Cortex of kidney (tissue), 1 donor: ENCODE results near the gene KRT78.

Experiments
- DNase-seq: peaks from one replicate; lab custom pipeline; 2025; lab: John Stamatoyannopoulos, UW

Gene KRT78

GRCh38 chr12:52824741-52825410, 23.9 kb downstream of the KRT78 start:
- no peak for DNase-seq

DNA sequence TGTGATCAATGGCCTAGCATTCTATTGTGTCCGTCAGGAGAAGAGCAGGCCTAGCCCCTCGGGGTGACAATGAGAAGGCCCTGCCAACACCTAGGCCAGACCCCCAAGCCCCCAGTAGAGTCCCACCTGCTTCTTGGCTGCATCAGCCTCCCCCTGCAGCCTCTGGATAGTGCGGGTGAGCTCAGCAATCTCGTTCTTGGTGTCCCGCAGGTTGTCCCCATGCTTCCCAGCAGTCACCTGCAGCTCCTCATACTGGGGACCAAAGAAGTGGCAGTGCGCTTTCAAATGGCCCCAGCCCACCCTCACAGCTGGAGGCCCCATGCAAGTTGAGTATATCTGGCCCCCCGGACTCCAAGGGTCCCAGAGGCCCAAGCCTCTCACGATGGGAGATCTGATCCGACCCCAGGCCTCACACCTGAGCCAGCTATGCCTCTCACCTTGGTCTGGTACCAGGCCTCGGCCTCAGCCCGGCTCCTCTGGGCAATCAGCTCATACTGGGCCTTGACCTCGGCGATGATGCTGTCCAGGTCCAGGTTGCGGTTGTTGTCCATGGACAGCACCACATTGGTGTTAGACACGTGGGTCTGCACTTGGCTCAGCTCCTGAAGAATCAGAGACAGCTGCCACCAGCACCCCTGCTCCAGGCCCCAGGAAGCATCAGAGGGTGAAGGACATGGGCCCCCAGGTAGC, 24.9 kb downstream of the KRT78 start:
- no peak for DNase-seq

DNA sequence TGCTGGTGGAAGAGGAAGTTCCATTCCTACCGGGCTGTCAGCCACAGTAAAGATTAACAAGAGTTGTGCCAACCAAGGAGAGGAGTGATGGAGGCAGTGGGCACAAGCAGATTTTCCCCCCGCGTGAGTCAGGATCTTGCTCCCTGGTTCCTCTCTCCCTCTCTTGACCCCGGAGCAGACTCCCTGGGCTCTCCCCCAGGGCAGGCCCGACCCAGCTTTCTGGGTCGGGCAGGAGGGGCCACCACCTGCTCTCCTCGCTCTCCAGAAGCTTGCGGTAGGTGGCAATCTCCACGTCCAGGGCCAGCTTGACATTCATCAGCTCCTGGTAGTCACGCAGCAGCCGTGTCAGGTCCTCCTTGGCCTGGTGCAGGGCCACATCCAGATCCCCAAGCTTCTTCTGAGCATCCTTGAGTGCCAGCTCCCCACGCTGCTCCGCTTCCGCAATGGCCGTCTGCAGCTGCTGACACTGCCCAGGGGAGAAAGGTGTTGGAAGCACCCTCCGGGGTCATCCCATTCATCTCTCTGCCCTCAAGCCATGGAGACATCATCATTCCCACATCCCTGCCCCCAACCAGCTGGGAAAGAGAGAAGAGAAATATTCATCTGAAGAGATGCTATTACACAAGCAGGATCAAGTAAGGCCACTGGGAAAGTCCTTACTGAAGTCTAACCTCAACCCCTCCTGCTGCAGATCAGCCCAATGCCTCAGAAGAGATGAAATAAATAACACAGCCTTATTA, 25.9 kb downstream of the KRT78 start:
- no peak for DNase-seq

GRCh38 chr12:52821826-52822660, 26.8 kb downstream of the KRT78 start:
- no peak for DNase-seq

- DNase-seq: no peak
Measured at GRCh38 chr12:52821071-52821730, 27.6 kb downstream of the KRT78 start.

DNA sequence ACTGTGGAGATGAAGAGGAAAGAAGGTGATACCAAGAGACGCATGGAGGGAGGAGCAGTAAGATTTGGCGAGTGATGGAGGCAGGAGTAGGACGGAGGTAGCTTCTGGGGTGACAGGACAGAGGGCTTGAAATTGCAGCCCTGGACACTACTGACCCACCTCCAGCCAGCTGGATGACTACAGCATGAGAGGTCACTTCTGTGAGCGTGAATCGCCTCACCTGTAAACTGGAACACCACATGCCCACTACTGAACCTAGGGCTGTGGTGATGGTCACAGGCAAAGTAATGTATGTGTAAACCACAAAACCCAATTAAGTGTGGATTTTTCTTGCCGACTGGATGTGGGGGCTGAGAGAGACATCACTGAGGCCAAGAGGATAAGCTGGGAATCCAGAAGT, 28.3 kb downstream of the KRT78 start:
- DNase-seq: no peak

DNA sequence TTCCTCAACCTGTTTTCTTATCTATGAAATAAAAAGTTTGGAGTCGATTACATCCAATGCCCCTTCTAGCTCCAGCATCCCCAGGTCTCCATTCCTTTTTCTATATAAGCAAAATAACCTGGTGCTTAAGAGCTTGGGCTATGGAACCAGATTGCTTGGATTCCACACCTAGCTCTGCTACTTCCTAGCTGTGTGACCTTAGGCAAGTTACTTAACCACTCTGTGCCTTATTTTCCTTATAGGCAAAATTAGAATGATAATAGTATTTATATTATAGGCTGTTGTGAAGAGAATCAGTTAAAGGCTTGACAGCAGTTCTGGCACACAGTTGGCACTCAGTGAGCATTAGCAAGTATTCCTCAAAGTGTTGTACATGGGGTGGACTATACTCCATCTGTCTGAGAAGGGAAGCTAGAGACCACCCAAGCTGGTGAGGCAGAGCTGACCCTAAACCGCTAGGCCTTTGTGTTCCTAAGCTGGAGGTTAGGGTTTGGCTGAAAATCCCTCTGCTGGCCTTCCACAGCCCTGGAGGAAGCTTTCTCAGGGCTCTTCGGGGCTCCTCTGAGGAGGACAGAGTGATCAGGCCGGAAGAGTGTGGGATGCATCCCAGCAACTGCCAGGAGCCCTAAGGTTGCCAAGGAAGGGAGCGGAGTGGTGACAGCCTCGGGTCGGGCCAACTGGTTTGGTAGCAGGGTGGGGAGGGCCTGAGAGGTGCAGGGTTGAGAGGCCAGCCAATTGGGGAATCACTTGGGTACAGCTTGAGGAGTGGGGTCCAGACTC, 28.9 kb downstream of the KRT78 start:
- DNase-seq: no peak

DNA sequence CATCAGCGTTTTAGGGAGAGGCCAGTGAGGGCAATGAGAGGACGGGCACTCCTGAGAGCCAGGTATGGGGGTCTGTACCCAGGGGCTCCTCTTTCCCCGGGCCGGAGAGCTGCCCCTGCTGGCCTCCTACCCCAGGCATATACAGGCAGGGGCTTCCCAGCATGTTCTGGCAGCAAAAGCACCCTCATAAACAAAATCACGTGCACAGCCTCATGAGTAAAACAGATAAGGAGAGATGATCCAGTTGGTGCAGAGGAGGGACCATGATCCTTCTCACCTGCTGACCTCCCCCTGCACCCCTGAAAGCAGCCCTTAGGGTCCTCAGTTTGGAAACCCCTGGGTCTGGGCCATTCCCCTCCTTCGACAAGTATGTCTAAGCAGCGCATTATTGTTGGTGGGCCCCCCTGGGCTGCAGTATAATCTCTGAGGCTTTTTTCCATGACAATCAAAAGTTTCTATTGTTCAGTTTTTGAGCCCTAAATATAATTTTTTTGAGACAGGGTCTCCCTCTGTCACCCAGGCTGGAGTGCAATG, 29.8 kb downstream of the KRT78 start:
- no peak for DNase-seq

GRCh38 chr12:52818388-52818787, 30.4 kb downstream of the KRT78 start:
- DNase-seq: no peak

GRCh38 chr12:52817699-52818238, 31.0 kb downstream of the KRT78 start:
- no peak for DNase-seq

DNA sequence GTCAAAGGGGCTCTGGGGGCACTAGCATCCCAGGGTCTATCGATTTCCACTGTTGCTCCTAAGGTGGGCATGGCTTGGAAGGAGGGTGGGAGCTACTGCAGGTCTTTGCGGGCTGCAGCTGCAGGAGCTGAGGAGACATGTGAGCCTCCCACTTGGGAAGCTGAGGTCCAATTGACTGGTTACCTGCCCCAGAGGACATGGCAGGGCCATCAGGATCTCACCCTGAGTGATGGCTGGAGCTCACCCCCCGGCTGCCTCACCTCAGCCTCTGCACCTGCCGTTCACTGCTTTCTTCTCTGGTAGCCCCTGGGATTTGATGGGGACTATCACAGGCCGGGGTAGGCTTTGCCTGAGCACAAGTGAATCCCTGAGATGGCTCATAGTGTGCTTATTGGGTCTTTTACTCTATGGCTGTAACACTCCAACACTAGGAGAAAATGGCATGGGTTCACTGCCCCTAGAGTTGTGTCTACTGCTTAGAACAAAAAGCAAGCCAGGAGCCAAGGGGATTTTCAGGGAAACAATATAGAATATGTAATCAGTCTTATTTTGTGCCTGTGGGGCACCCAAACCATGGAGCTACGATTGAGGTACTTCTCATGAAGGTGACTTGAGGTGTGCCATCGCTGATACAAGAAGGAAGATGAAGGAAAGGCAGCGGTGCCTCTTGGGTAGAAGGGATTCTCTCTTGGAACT, 31.6 kb downstream of the KRT78 start:
- no peak for DNase-seq

DNA sequence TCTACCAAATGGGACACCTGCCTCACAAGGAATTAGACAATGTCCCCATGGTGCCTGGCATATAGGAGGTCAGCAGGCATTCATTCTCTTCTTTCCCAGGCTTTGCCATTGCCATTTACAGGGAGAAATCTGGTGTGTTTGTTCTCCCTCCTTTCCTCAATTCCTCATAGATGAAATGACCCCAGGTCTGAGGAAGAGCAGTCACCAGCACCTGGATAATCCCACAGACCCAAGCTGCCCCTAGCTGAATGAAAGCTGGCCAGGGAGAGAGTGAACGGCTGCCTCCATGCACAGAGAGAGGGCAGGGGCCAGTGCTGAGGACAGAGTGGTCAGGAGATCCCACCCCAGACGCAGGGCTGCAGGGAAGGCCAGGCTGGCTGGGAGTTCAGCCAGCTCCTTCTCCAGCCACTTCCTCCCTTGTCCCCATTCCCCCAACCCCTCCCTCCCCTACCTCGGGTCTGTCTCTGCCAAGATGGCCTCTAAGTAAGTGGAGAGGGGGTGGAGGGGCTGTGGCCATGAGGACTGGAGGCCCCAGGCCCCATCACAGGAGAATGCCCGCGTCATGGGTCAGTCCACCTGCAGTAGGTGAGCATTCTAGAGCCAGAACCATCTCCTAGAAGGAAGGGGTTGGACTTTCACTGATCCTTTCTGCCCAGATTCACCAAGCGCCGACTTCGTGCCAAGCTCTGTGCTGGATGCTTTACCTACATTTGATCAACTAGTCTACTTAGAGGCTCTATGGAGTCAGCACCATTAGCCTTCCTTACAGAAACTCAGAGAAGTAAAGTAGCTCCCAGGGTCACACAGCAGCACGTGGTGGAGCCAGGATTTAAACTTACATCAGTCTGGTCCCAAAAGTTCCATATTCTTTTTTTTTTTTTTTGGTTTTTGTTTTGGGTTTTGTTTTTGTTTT, 32.9 kb downstream of the KRT78 start:
- DNase-seq: no peak

- DNase-seq: no peak
Measured at GRCh38 chr12:52815161-52815560, 33.6 kb downstream of the KRT78 start.

- DNase-seq: no peak
Measured at GRCh38 chr12:52814710-52815155, 34.1 kb downstream of the KRT78 start.

DNA sequence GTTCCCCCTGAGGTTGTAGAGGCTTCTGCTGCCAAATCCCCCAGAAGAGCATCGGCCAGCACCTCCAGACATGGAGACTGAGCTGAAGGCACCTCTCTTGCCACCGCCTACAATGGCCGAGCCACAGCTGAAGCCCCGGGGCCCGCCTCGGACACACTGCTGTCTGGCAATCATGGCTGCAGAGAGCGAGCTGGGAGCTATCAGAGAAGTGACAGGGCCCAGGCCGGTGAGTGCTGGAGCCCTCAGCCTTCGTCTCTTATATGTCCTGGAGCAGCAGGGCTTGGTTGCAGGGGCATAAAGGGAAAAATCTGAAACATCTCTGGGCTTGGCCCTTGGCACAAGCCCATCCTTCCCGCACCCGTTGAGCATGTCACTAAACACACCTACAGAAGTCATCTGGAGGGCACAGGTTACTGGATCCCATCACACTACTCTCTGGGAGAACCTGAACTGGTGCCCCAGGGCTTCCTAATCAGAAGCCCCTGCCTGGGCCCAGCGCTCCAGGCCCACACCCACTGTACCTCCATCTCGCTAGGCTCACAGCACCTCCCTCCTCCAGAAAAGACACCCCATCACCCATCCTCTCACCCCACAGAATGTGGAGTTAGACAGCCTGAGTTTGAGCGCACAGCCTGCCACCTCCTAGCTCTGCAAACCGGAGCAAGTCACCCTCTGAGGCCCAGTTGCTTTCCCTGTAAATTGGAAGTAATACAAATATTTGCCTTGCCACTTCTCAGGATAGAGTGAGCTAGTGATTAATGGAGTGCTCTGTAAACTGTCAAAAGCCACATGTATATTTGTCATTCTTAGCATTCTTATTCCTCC, 34.7 kb downstream of the KRT78 start, which contains the start of gene KRT4:
Gene KRT4, minus strand, starts transcription at position 232 of the 825 bp plus-strand sequence. Its CDS starts 58 bp downstream, at position 174.
- no peak for DNase-seq

GRCh38 chr12:52813203-52813819, 35.5 kb downstream of the KRT78 start:
- no peak for DNase-seq

DNA sequence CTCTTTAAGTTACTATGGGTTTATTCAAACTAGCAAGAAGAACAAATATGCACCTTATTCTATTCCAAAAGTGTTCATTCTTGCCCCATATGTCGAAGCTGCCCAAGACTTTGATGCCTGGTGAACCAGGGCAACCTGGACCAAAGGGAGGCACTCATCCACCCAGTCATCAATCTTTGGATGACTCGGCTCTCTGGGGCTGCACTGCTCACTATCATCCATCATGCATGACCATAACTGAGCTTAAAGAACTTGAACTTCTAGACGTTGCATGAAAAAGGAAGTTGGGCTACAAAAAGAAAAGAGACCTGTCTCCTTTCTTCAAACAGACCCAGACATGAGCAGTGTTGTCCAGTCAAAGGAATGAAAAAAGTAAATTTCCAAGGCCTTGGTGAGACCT, 36.0 kb downstream of the KRT78 start:
- DNase-seq: no peak
